Measurements from ENCODE around the gene IL17REL. TPM values are rescaled to one million over a fixed set of nuclear protein-coding genes. Genes with fewer than 3 reads are reported as not detected.

Gene IL17REL
- total and polyA plus RNA-seq, 10 of the 15 experiments (the other 5 are each of a cell fraction or from before 2014, with no cell fraction given): 0.03 TPM; not detected in 9

- TF ChIP-seq ZBTB33 (IDR thresholded peaks at IDR 0.05) (no peak), STAT3 (IDR thresholded peaks at IDR 0.05; ENCODE audit: low read depth, low read length) (no peak), MXI1 (IDR thresholded peaks at IDR 0.05; ENCODE audit: low read depth, low read length) (no peak), CEBPB (IDR thresholded peaks at IDR 0.05; ENCODE audit: borderline replicate concordance in 1 of 2, low read depth in 2 of 2, low read length in 2 of 2) (no peak), REST (IDR thresholded peaks at IDR 0.05; ENCODE audit: low read depth, low read length) (no peak), YY1 (IDR thresholded peaks at IDR 0.05; ENCODE audit: low read depth, low read length) (no peak)
Observed at GRCh38 chr22:50059881-50060262, 47.3 kb upstream of the IL17REL start (continued).
